SK-N-MC (cell line): ENCODE results near the gene RREB1.
"Not testable (repeated sequence)": the region's sequence is repeated elsewhere in the genome, so short reads cannot be mapped to it uniquely, and the experiment has no call there.

Experiments
- DNase-seq: peaks from one replicate; pipeline ENCODE4 v3.0.0-alpha.2; 2011; ENCODE audit warnings: low read depth, low spot score
- H3K27ac ChIP-seq: fragments of 200-600 bp; sonication (generic); 2 replicates; pipeline ENCODE4 v1.5.1; 2016; ENCODE audit warnings: mixed run types
- H3K36me3 ChIP-seq: fragments of 200-600 bp; sonication (generic); 2 replicates; pipeline ENCODE4 v1.6.1; 2017; ENCODE audit warnings: antibody characterized with exemption, low read length, mixed read lengths; ENCODE audit not compliant: insufficient read depth
- H3K4me3 ChIP-seq: fragments of 200-600 bp; sonication (generic); 2 replicates; pipeline ENCODE4 v1.5.1; 2016
- H3K9ac ChIP-seq: fragments of 200-600 bp; sonication (generic); 2 replicates; pipeline ENCODE4 v1.8.0; 2017; ENCODE audit warnings: mixed run types, mixed read lengths; ENCODE audit not compliant: insufficient read length
- H3K9me3 ChIP-seq: fragments of 200-600 bp; sonication (generic); 2 replicates; pipeline ENCODE4 v1.6.1; 2017; ENCODE audit warnings: low read depth, mild to moderate bottlenecking, antibody characterized with exemption, low read length, moderate library complexity, mixed read lengths
- EZH2 ChIP-seq: fragments of 200-600 bp; sonication (generic); IDR thresholded peaks from one replicate; pipeline ENCODE4 v1.6.1; 2017; ENCODE audit warnings: antibody characterized with exemption
- FOXP2 ChIP-seq: optimal IDR thresholded peaks from 2 replicates; pipeline ENCODE3; 2011; ENCODE audit warnings: mild to moderate bottlenecking, moderate library complexity; ENCODE audit not compliant: insufficient read depth; ENCODE audit errors: extremely low read length, control extremely low read depth
- POLR2AphosphoS5 ChIP-seq: IDR thresholded peaks from 2 replicates; pipeline ENCODE4 v1.6.1; 2012; ENCODE audit warnings: mild to moderate bottlenecking, low read depth, low read length, borderline replicate concordance

The RREB1 gene

GRCh38 chr6:7260291-7261031 is 152.7 kb downstream of the RREB1 start:
- H3K9ac ChIP-seq: no peak overlapping the region
- no peaks in the 10 kb centered on the region for H3K9me3 ChIP-seq
- H3K4me3 ChIP-seq: no peak overlapping the region
- H3K36me3 ChIP-seq: no peaks in the 10 kb centered on the region
- TF ChIP-seq FOXP2 (no peak), POLR2AphosphoS5 (no peak), EZH2 (no peak)
- no peak overlapping the region for H3K27ac ChIP-seq
- no peak for DNase-seq

GRCh38 chr6:7261032-7261841 is 153.5 kb downstream of the RREB1 start:
- Histone ChIP-seq H3K27ac (no peak overlapping the region), H3K9ac (no peak overlapping the region), H3K9me3 (no peaks in the 10 kb centered on the region), H3K4me3 (no peak overlapping the region), H3K36me3 (no peaks in the 10 kb centered on the region)
- TF ChIP-seq EZH2 (no peak), POLR2AphosphoS5 (no peak), FOXP2 (no peak)
- DNase-seq: no peak

- TF ChIP-seq FOXP2: no peak
- TF ChIP-seq EZH2: no peak
- TF ChIP-seq POLR2AphosphoS5: no peak
- no peak overlapping the region for H3K27ac ChIP-seq
- DNase-seq: no peak
- no peaks in the 10 kb centered on the region for H3K36me3 ChIP-seq
- H3K9me3 ChIP-seq: no peaks in the 10 kb centered on the region
- H3K4me3 ChIP-seq: no peak overlapping the region
- no peak overlapping the region for H3K9ac ChIP-seq
Measured at GRCh38 chr6:7261852-7262461, 154.2 kb downstream of the RREB1 start.

- H3K36me3 ChIP-seq: no peaks in the 10 kb centered on the region
- no peaks in the 10 kb centered on the region for H3K9me3 ChIP-seq
- H3K9ac ChIP-seq: no peak overlapping the region
- no peak overlapping the region for H3K4me3 ChIP-seq
- no peak for TF ChIP-seq EZH2
- no peak for TF ChIP-seq FOXP2
- TF ChIP-seq POLR2AphosphoS5: no peak
- no peak overlapping the region for H3K27ac ChIP-seq
- no peak for DNase-seq
Measured at GRCh38 chr6:7262746-7263518, 155.2 kb downstream of the RREB1 start.

DNA sequence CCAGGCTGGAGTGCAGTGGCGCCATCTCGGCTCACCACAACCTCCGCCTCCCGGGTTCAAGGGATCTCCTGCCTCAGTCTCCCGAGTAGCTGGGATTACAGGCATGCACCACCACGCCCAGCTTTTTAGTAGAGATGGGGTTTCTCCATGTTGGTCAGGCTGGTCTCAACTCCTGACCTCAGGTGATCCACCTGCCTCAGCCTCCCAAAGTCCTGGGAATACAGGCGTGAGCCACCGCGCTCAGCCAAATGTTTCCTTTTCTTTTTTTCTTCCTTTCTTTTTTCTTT is 155.7 kb downstream of the RREB1 start:
- H3K27ac ChIP-seq, H3K4me3 ChIP-seq, H3K36me3 ChIP-seq, DNase-seq, H3K9ac ChIP-seq, H3K9me3 ChIP-seq: not testable (repeated sequence)

- no peak overlapping the region for H3K4me3 ChIP-seq
- H3K9me3 ChIP-seq: no peaks in the 10 kb centered on the region
- TF ChIP-seq EZH2 (no peak), FOXP2 (no peak), POLR2AphosphoS5 (no peak)
- H3K36me3 ChIP-seq: no peaks in the 10 kb centered on the region
- DNase-seq: no peak
- H3K9ac ChIP-seq: no peak overlapping the region
- H3K27ac ChIP-seq: no peak overlapping the region
Measured at GRCh38 chr6:7264041-7264440, 156.3 kb downstream of the RREB1 start.

DNA sequence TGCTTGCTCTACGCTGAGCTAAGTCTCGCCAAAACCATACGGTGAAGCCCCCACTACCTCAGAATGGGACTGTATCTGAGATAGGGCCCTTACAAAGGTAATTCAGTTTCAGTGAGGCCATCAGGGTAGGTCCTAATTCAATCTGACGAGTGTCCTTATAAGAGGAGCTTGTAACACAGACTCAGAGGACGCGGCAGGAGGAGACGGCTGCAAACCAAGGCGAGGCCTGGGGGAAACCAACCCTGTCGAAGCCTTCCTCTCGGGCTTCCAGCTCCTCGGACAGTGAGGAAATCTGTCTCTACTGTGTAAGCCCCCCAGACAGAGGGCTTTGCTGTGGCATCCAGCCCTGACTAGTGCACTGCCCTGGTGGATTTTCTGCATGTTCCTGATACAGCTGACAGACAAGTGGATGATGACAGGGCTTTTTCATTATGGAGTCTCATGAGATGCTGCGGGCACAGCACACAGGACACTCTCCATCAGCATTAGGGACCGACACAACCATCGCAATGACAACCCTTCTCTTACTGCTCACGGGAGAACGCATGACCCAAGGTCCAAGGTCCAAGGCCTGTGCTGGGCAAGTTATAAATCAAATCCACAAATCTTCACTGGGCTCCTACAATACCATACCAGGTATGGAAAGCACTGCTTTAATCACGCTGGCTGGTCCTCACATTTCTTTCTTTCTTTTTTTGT is 157.1 kb downstream of the RREB1 start:
- H3K36me3 ChIP-seq: no peaks in the 10 kb centered on the region
- H3K27ac ChIP-seq: no peak overlapping the region
- no peak overlapping the region for H3K9ac ChIP-seq
- H3K4me3 ChIP-seq: no peak overlapping the region
- no peak for DNase-seq
- TF ChIP-seq EZH2 (no peak), FOXP2 (no peak), POLR2AphosphoS5 (no peak)
- H3K9me3 ChIP-seq: no peaks in the 10 kb centered on the region

GRCh38 chr6:7265385-7265726 is 157.6 kb downstream of the RREB1 start:
- H3K27ac ChIP-seq, H3K9ac ChIP-seq, H3K9me3 ChIP-seq, DNase-seq, H3K36me3 ChIP-seq, H3K4me3 ChIP-seq: not testable (repeated sequence)
